ENCODE results near the gene FERMT2.
"Not testable (repeated sequence)": the region's sequence is repeated elsewhere in the genome, so short reads cannot be mapped to it uniquely, and the experiment has no call there.

FERMT2 gene

GRCh38 chr14:52934762-52935161 lies 16.1 kb downstream of the FERMT2 start:
- TF ChIP-seq CTCF (IDR thresholded peaks at IDR 0.05; ENCODE audit: low read length, missing control alignments), result no peak

GRCh38 chr14:52929192-52929807 lies 21.6 kb downstream of the FERMT2 start:
- no peak overlapping the region for H3K4me3 ChIP-seq (replicated peaks; ENCODE audit: low read depth, low read length)
- TF ChIP-seq CTCF (IDR thresholded peaks at IDR 0.05; ENCODE audit: low read length, missing control alignments), result no peak

More at GRCh38 chr14:52934762-52935161, 16.1 kb downstream of the FERMT2 start:
- H3K4me3 ChIP-seq (replicated peaks; ENCODE audit: low read depth, low read length), result no peak overlapping the region
- no peak for DNase-seq (ENCODE audit: low read depth)

GRCh38 chr14:52926953-52927352 lies 23.9 kb downstream of the FERMT2 start:
- TF ChIP-seq CTCF (IDR thresholded peaks at IDR 0.05; ENCODE audit: low read length, missing control alignments), result no peak
- peak; percentile 63 for DNase-seq (ENCODE audit: low read depth)
- H3K4me3 ChIP-seq (replicated peaks; ENCODE audit: low read depth, low read length), result no peak overlapping the region

More at GRCh38 chr14:52929192-52929807, 21.6 kb downstream of the FERMT2 start:
- no peak for DNase-seq (ENCODE audit: low read depth)

- no peak overlapping the region for H3K4me3 ChIP-seq (replicated peaks; ENCODE audit: low read depth, low read length)
- DNase-seq (ENCODE audit: low read depth), result no peak
- TF ChIP-seq CTCF (IDR thresholded peaks at IDR 0.05; ENCODE audit: low read length, missing control alignments), result no peak
These were observed 26.8 kb downstream of the FERMT2 start for GRCh38 chr14:52923902-52924575.

GRCh38 chr14:52922656-52923055 lies 28.2 kb downstream of the FERMT2 start:
- no peak for TF ChIP-seq CTCF (IDR thresholded peaks at IDR 0.05; ENCODE audit: low read length, missing control alignments)
- H3K4me3 ChIP-seq (replicated peaks; ENCODE audit: low read depth, low read length), result no peak overlapping the region
- DNase-seq (ENCODE audit: low read depth), result peak; percentile 65

GRCh38 chr14:52922059-52922458 lies 28.8 kb downstream of the FERMT2 start:
- DNase-seq (ENCODE audit: low read depth), result no peak
- no peak overlapping the region for H3K4me3 ChIP-seq (replicated peaks; ENCODE audit: low read depth, low read length)
- no peak for TF ChIP-seq CTCF (IDR thresholded peaks at IDR 0.05; ENCODE audit: low read length, missing control alignments)

- not testable (repeated sequence) for H3K4me3 ChIP-seq (replicated peaks; ENCODE audit: low read depth, low read length); DNase-seq (ENCODE audit: low read depth)
These were observed 30.4 kb downstream of the FERMT2 start for GRCh38 chr14:52920411-52920810.

All from fibroblast of pulmonary artery (primary cell).